Tibial nerve (tissue), 4 donors: ENCODE measurements around the gene PARP8. TPM values are rescaled to one million over a fixed set of nuclear protein-coding genes. Genes with fewer than 3 reads are reported as not detected.

Experiments used
- DNase-seq, 2 donors: peaks; one replicate each; pipeline ENCODE4 v3.0.0-alpha.2; 2019; ENCODE audit warnings: low spot score in 2 of 2
- H3K27ac ChIP-seq, 4 donors: fragments of 200-600 bp; sonication (generic) in 3 of 4; one replicate each; pipeline ENCODE4 v1.5.1; 2017 to 2019; ENCODE audit warnings: mild to moderate bottlenecking in 1 of 4
- H3K27me3 ChIP-seq, 2 donors: fragments of 200-600 bp; sonication (generic) in 1 of 2; one replicate each; pipeline versions ENCODE4 v1.5.1 to v1.6.0; 2017 to 2019
- H3K36me3 ChIP-seq, 3 donors: fragments of 200-600 bp; sonication (generic); one replicate each; pipeline ENCODE4 v1.5.1; 2018 to 2019
- H3K4me1 ChIP-seq, 4 donors: fragments of 200-600 bp; sonication (generic) in 3 of 4; one replicate each; pipeline ENCODE4 v1.5.1; 2017 to 2019
- H3K4me3 ChIP-seq, 4 donors: fragments of 200-600 bp; sonication (generic) in 3 of 4; one replicate each; pipeline ENCODE4 v1.5.1; 2017 to 2019; ENCODE audit warnings: mild to moderate bottlenecking in 1 of 4, moderate library complexity in 1 of 4
- H3K9me3 ChIP-seq, 4 donors: fragments of 200-600 bp; sonication (generic) in 3 of 4; one replicate each; pipeline ENCODE4 v1.5.1; 2017 to 2019
- EP300 ChIP-seq, 2 donors: sonication (generic); formaldehyde crosslinking; IDR thresholded peaks; one replicate each; pipeline ENCODE4 v1.6.1; 2017; ENCODE audit warnings: antibody characterized with exemption in 2 of 2, mild to moderate bottlenecking in 1 of 2
- POLR2A ChIP-seq, 2 donors: fragments of 450-650 bp; IDR thresholded peaks; one replicate each; pipeline ENCODE4 v1.6.1; 2017; ENCODE audit warnings: antibody characterized with exemption in 2 of 2, mild to moderate bottlenecking in 2 of 2, moderate library complexity in 2 of 2
- WGBS, 2 donors: methylation state at CpG; one replicate each; pipeline ENCODE4 v1.1.5; 2018; 5-methylcytosine and 5-hydroxymethylcytosine counted together
- total RNA-seq, 4 donors: library from RNA; depleted of rRNA; stranded (reverse); fragments of >200 nt; gene quantifications; one replicate each; pipeline ENCODE4 v1.1.0, GENCODE V29; 2016
- TF ChIP-seq, protein P1 (sequence below), 5 experiments: fragments of 200-600 bp in 3 of 5; fragments of 450-650 bp in 2 of 5; sonication (generic) in 3 of 5; IDR thresholded peaks; one replicate each; pipeline ENCODE4 v1.5.1; 2016 to 2019; ENCODE audit warnings: antibody characterized with exemption in 5 of 5, mild to moderate bottlenecking in 3 of 5, moderate library complexity in 2 of 5

The PARP8 gene
- total RNA-seq, 4 donors from 2014 or later = 10.4 to 24.7 (median 18.8) TPM

DNA sequence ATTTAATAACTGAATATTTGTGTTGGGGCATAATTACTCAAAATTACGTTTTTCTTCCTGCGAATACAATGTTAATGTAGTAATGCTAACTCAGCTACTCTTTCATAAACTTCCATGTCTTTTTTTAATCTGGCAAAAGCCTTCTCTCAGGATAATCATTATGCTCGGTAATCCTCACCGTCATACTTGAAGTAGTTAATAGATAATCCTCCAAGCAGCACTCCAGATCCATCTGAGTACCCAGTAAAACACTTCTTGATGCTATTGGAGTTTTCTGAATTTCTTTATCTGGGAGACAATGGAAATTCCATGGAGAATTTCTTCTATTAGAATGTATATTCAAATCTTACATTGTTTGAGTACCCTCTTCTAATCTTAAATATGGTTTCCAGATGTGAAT lies 34.3 kb downstream of the PARP8 start:
- WGBS, 2 donors = 89 to 92% methylated on average over 4 of the region's 4 CpGs
- no peak for DNase-seq
- TF ChIP-seq EP300 (IDR thresholded peaks at IDR 0.05) = no peak
- TF ChIP-seq, protein P1, sequence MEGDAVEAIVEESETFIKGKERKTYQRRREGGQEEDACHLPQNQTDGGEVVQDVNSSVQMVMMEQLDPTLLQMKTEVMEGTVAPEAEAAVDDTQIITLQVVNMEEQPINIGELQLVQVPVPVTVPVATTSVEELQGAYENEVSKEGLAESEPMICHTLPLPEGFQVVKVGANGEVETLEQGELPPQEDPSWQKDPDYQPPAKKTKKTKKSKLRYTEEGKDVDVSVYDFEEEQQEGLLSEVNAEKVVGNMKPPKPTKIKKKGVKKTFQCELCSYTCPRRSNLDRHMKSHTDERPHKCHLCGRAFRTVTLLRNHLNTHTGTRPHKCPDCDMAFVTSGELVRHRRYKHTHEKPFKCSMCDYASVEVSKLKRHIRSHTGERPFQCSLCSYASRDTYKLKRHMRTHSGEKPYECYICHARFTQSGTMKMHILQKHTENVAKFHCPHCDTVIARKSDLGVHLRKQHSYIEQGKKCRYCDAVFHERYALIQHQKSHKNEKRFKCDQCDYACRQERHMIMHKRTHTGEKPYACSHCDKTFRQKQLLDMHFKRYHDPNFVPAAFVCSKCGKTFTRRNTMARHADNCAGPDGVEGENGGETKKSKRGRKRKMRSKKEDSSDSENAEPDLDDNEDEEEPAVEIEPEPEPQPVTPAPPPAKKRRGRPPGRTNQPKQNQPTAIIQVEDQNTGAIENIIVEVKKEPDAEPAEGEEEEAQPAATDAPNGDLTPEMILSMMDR (IDR thresholded peaks at IDR 0.05) = no peak
- TF ChIP-seq POLR2A (IDR thresholded peaks at IDR 0.05) = no peak
- Histone ChIP-seq H3K9me3 (no peaks in the 10 kb centered on the region), H3K27ac (no peak overlapping the region), H3K36me3 (no peaks in the 10 kb centered on the region), H3K4me3 (no peak overlapping the region), H3K4me1 (no peaks in the 10 kb centered on the region), H3K27me3 (no peaks in the 10 kb centered on the region)

DNA sequence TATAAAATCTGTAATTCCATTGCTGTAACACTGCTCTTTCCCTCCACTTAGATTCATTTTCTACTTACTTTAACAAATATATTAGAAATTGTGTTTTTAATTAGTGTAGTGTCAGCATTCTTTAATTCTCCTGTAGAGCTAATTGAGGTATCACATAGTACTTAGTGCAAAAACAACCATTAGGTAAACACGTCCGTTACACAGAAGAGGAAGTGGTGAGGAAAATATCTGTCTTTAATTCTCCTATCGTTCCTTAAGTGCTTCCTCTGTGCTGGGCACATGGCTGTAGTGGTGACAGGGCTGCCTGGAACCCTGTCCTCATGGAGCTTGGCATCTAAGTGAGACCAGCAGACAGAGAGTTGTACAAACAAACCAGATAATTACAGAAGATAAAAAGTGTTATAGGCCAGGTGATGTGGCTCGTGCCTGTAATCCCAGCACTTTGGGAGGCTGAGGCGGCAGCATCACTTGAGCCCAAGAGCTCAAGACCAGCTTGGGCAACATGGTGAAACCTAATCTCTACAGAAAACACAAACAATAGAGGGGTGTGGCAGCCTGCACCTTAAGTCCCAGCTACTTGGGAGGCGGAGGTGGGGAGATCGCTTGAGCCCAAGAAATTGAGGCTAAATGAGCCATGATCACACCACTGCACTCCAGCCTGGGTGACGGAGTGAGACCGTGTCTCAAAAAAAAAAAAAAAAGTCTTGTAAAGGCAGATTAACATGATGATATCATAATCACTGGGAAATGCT lies 36.4 kb downstream of the PARP8 start:
- H3K4me3 ChIP-seq = no peak overlapping the region
- H3K27ac ChIP-seq = no peak overlapping the region
- no peaks in the 10 kb centered on the region for H3K36me3 ChIP-seq
- H3K27me3 ChIP-seq = no peaks in the 10 kb centered on the region
- 85 to 91% methylated on average over 9 of the region's 9 CpGs for WGBS, 2 donors
- H3K4me1 ChIP-seq = no peaks in the 10 kb centered on the region
- DNase-seq = no peak
- TF ChIP-seq, protein P1 (IDR thresholded peaks at IDR 0.05) = no peak
- no peak for TF ChIP-seq EP300 (IDR thresholded peaks at IDR 0.05)
- no peak for TF ChIP-seq POLR2A (IDR thresholded peaks at IDR 0.05)
- H3K9me3 ChIP-seq = no peaks in the 10 kb centered on the region

DNA sequence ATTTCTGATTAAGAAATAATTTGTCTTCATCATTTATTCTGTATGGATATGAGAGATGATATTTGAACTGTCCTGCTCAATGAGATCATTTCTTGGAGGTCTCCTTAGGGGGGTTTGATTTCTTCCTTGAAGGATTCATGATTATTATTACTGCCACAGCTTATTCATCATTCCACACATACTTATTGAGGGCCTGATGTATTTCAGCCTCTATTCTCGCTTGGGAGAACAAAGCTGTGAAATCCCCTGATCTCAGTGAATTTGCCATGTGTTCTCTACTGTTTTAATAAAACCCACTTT lies 36.9 kb downstream of the PARP8 start:
- H3K4me3 ChIP-seq = no peak overlapping the region
- 77 to 81% methylated on average over 1 of the region's 1 CpG for WGBS, 2 donors
- H3K27ac ChIP-seq = no peak overlapping the region
- no peak for DNase-seq
- no peak for TF ChIP-seq POLR2A (IDR thresholded peaks at IDR 0.05)
- no peak for TF ChIP-seq EP300 (IDR thresholded peaks at IDR 0.05)
- TF ChIP-seq, protein P1 (IDR thresholded peaks at IDR 0.05) = no peak
- no peaks in the 10 kb centered on the region for H3K27me3 ChIP-seq
- no peaks in the 10 kb centered on the region for H3K9me3 ChIP-seq
- H3K4me1 ChIP-seq = no peaks in the 10 kb centered on the region
- H3K36me3 ChIP-seq = no peaks in the 10 kb centered on the region

DNA sequence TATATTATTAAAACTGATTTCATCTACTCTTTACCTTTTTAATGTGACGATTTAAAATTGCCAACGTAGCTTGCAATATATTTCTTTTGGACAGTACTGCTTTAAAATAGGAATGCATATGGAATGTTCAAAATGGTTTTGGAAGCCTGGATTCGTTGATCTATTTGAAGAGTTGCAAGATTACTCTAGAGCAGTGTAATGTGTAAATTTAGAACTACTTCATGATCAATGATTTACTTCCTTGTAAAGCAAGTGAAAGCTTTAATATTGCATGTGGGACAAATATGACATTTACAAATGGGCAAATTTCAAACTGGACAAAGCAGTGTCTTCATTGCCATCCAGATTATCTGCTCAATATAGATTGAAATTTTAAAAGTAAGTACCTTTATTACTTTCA lies 38.3 kb downstream of the PARP8 start:
- H3K27ac ChIP-seq = no peak overlapping the region
- no peaks in the 10 kb centered on the region for H3K4me1 ChIP-seq
- TF ChIP-seq POLR2A (IDR thresholded peaks at IDR 0.05) = no peak
- TF ChIP-seq, protein P1 (IDR thresholded peaks at IDR 0.05) = no peak
- no peak for TF ChIP-seq EP300 (IDR thresholded peaks at IDR 0.05)
- 78 to 84% methylated on average over 3 of the region's 3 CpGs for WGBS, 2 donors
- H3K9me3 ChIP-seq = no peaks in the 10 kb centered on the region
- no peak overlapping the region for H3K4me3 ChIP-seq
- H3K36me3 ChIP-seq = no peaks in the 10 kb centered on the region
- no peak for DNase-seq
- H3K27me3 ChIP-seq = no peaks in the 10 kb centered on the region

DNA sequence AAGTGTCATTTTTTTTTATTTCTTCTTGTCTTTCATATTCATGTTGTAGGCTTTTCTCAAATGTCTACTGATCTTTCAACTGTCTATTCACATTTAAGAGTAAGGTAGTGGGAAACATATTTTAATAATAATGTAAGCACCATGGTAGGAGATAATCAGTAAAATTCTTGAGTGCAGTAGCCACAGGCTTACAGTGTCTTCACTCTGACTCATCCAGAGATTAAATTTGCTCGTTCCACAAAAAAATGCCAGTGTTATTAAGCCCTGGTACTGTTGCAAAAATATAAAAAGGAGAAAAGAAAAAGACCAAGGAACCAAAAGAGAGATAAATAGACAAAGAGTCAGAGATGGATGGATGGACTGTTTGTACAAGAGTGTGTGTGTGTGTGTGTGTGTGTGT lies 43.0 kb downstream of the PARP8 start:
- Histone ChIP-seq H3K9me3 (no peaks in the 10 kb centered on the region), H3K27me3 (no peaks in the 10 kb centered on the region), H3K36me3 (no peaks in the 10 kb centered on the region), H3K4me1 (peaks cover 0 to 22% (median 12%) of the 10 kb centered on the region in 4 donors), H3K4me3 (no peak overlapping the region), H3K27ac (no peak overlapping the region)
- WGBS, 2 donors = 35 to 42% methylated on average over 1 of the region's 1 CpG
- no peak for TF ChIP-seq EP300 (IDR thresholded peaks at IDR 0.05)
- TF ChIP-seq, protein P1 (IDR thresholded peaks at IDR 0.05) = no peak
- no peak for TF ChIP-seq POLR2A (IDR thresholded peaks at IDR 0.05)
- no peak for DNase-seq
